ENCODE data around the gene ACAN. TPM values are rescaled to one million over a fixed set of nuclear protein-coding genes. Genes with fewer than 3 reads are reported as not detected.

ACAN gene
- total RNA-seq, 1 donor from 2014 or later: 0.13 TPM

DNA sequence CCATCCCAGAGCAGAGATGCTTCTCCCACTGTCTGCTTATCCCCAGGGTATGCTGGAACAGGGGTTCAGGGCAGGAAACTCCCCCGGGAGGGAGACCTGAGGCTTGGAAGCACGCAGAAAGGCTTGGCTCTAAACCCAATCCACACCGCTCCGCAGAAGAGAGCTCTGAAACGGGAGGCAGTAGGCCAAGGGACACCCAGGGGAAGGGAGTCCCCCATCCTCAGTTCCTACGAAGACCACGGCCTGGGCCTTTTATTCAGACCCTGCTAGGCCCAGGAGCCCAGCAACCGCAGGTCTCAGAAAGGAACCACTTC is 93.9 kb downstream of the ACAN start:
- Mint-ChIP-seq H3K4me3 (no peak overlapping the region), H3K36me3 (no peaks in the 10 kb centered on the region), H3K4me1 (peaks cover 24% of the 10 kb centered on the region), H3K27me3 (ENCODE audit: low read depth) (peaks cover 23% of the 10 kb centered on the region), H3K27ac (no peak overlapping the region), H3K9me3 (no peaks in the 10 kb centered on the region)
- no peak for DNase-seq (ENCODE audit: low spot score in 2 of 2, unreplicated experiment in 2 of 2)
- TF ChIP-seq, protein P1, sequence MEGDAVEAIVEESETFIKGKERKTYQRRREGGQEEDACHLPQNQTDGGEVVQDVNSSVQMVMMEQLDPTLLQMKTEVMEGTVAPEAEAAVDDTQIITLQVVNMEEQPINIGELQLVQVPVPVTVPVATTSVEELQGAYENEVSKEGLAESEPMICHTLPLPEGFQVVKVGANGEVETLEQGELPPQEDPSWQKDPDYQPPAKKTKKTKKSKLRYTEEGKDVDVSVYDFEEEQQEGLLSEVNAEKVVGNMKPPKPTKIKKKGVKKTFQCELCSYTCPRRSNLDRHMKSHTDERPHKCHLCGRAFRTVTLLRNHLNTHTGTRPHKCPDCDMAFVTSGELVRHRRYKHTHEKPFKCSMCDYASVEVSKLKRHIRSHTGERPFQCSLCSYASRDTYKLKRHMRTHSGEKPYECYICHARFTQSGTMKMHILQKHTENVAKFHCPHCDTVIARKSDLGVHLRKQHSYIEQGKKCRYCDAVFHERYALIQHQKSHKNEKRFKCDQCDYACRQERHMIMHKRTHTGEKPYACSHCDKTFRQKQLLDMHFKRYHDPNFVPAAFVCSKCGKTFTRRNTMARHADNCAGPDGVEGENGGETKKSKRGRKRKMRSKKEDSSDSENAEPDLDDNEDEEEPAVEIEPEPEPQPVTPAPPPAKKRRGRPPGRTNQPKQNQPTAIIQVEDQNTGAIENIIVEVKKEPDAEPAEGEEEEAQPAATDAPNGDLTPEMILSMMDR (IDR thresholded peaks at IDR 0.05; ENCODE audit: unreplicated experiment): no peak

DNA sequence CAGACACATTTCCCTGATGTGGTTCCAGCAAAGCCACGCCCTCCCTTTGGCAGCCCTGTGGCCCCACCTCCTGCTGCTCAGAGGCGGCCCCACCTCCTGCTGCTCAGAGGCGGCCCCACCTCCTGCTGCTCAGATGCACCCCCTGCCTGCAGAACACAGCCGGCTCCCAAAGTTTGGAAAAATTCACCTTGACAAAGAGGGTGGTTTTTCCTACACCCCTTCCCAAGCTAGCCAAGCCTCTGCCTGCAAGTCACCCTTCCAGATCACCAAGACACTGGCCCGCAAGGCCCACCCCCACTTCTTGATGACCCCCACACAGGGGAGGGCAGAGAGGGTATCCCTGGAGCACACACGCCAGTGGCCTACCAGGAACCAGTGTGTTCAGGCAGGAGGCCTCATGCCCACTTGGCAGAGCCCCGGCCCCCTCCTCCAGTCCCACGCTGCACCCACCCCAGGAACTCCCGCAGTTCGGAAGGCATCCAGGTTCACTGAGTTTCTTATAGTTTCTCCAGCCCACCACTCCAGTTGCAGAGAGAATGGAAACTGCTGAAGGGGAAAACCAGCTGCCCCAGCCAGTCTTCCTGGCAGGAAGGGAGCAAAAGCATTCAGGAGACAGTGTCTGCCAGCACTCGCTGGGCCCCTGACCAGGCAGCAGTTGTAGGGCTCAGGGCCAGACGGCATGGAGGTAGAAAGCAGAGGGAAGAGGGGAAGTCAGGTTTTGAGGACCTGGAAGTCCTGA is 94.4 kb downstream of the ACAN start:
- no peak overlapping the region for H3K4me3 Mint-ChIP-seq

DNA sequence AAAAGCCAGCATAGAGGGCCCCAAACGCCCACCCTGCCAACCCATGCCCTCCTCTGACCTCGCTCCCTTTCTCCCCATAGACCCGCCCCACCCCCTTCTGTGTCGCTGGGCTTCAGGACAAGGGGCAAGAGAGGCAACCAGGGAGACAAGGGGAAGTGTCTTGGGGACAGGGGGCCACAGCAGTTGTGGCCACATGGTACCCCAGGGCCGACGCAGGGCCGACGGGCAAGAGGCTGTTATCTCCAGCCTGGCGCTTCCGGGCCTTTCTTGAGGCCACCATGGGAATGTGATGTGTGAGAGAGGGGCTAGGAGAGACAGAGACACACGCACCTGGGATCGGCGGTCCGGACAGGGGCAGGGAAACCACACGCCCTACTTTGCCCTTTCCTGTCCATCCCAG is 95.5 kb downstream of the ACAN start:
- Mint-ChIP-seq H3K9me3 (no peaks in the 10 kb centered on the region), H3K4me3 (no peak overlapping the region), H3K4me1 (peaks cover 24% of the 10 kb centered on the region), H3K36me3 (peaks cover under 1% of the 10 kb centered on the region), H3K27ac (no peak overlapping the region), H3K27me3 (ENCODE audit: low read depth) (peaks cover 16% of the 10 kb centered on the region)
- no peak for DNase-seq (ENCODE audit: low spot score in 2 of 2, unreplicated experiment in 2 of 2)
- TF ChIP-seq, protein P1 (IDR thresholded peaks at IDR 0.05; ENCODE audit: unreplicated experiment): no peak

More for the DNA sequence above, 94.4 kb downstream of the ACAN start:
- peak; percentile 84 to 90 for DNase-seq (ENCODE audit: low spot score in 2 of 2, unreplicated experiment in 2 of 2)
- TF ChIP-seq, protein P1 (IDR thresholded peaks at IDR 0.05; ENCODE audit: unreplicated experiment): no peak
- H3K27me3 Mint-ChIP-seq (ENCODE audit: low read depth): peaks cover 23% of the 10 kb centered on the region
- peaks cover 24% of the 10 kb centered on the region for H3K4me1 Mint-ChIP-seq
- H3K9me3 Mint-ChIP-seq: no peaks in the 10 kb centered on the region
- no peaks in the 10 kb centered on the region for H3K36me3 Mint-ChIP-seq
- peak overlapping the region; percentile 66 for H3K27ac Mint-ChIP-seq

DNA sequence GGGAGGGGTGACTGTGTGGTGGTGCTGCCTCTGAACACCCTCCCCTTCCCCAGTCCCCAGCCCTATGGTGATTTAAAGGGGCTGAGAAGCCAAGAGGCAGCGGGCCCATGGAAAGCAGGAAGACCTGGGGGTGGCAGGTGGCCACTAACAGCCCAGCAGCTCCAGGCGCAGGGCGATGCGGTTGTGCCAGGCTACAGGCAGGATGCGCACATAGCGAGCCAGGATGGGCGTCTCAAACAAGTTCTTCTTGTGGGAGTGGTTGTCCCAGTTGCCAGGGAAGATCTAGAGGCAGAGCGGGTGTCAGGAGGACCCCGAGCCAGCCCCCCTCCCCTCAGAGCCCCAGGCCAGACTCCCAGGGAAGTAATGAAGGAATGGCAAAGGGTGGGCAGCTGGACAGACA is 96.0 kb downstream of the ACAN start:
- H3K4me1 Mint-ChIP-seq: peaks cover 22% of the 10 kb centered on the region
- peaks cover 3% of the 10 kb centered on the region for H3K36me3 Mint-ChIP-seq
- H3K4me3 Mint-ChIP-seq: no peak overlapping the region
- H3K27ac Mint-ChIP-seq: no peak overlapping the region
- TF ChIP-seq, protein P1 (IDR thresholded peaks at IDR 0.05; ENCODE audit: unreplicated experiment): no peak
- peaks cover 11% of the 10 kb centered on the region for H3K27me3 Mint-ChIP-seq (ENCODE audit: low read depth)
- no peaks in the 10 kb centered on the region for H3K9me3 Mint-ChIP-seq
- DNase-seq (ENCODE audit: low spot score in 2 of 2, unreplicated experiment in 2 of 2): no peak

DNA sequence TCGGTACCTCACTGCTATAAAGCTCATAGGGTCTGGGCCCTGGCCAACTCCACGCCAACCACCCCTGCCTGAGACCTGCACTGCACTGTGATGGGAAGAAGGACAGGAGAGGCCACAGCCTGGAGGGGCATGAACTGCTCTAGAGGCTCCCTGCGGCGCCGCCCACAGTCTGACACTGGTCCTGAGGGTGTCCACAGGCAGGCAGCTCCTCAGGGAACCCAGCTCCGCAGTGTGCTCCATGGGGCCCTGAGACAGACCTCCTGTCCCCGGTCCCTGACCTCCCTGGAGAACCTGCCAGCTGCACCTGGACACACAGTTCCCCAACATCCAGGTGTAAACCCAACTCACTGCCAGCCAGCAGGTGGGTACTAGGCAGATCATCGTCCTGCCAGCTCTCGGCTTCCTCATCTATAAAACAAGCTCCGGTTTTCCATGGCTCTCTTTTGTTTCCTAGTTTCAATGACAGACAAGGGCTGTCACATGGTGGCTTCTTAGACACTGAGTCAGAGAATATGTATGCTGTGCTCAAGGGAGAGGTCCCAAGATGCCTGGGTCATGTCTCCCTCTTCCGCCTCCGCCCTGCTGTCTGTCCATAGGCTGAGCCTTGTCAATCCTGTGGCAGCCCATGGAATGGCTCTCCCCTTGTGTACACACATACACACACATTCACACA is 97.2 kb downstream of the ACAN start:
- Mint-ChIP-seq H3K9me3 (no peaks in the 10 kb centered on the region), H3K4me3 (no peak overlapping the region), H3K36me3 (peaks cover 3% of the 10 kb centered on the region), H3K4me1 (peaks cover 20% of the 10 kb centered on the region), H3K27me3 (ENCODE audit: low read depth) (peaks cover 3% of the 10 kb centered on the region), H3K27ac (no peak overlapping the region)
- TF ChIP-seq, protein P1 (IDR thresholded peaks at IDR 0.05; ENCODE audit: unreplicated experiment): no peak
- DNase-seq (ENCODE audit: low spot score in 2 of 2, unreplicated experiment in 2 of 2): no peak
